Measurements from ENCODE around the gene CCDC73.
"Not testable (repeated sequence)": the region's sequence is repeated elsewhere in the genome, so short reads cannot be mapped to it uniquely, and the experiment has no call there.

Gene CCDC73

GRCh38 chr11:32705309-32706033 is 89.0 kb downstream of the CCDC73 start:
- no peak for DNase-seq (ENCODE audit: low read depth in 2 of 2)

GRCh38 chr11:32704775-32705174 is 89.7 kb downstream of the CCDC73 start:
- no peak for DNase-seq (ENCODE audit: low read depth in 2 of 2)

- no peak for DNase-seq (ENCODE audit: low read depth in 2 of 2)
These were observed 90.2 kb downstream of the CCDC73 start for GRCh38 chr11:32704261-32704660.

GRCh38 chr11:32701616-32702015 is 92.8 kb downstream of the CCDC73 start:
- no peak for DNase-seq (ENCODE audit: low read depth in 2 of 2)

- no peak for DNase-seq (ENCODE audit: low read depth in 2 of 2)
These were observed 95.9 kb downstream of the CCDC73 start for GRCh38 chr11:32698579-32698978.

GRCh38 chr11:32671051-32671450 is 123.4 kb downstream of the CCDC73 start:
- DNase-seq (ENCODE audit: low read depth in 2 of 2) = no peak

- no peak for DNase-seq (ENCODE audit: low read depth in 2 of 2)
These were observed 134.8 kb downstream of the CCDC73 start for GRCh38 chr11:32659672-32660071.

- DNase-seq (ENCODE audit: low read depth in 2 of 2) = no peak
These were observed 135.6 kb downstream of the CCDC73 start for GRCh38 chr11:32658639-32659406.

GRCh38 chr11:32643526-32643925 is 150.9 kb downstream of the CCDC73 start:
- DNase-seq (ENCODE audit: low read depth in 2 of 2) = no peak

- DNase-seq (ENCODE audit: low read depth in 2 of 2) = no peak
These were observed 153.1 kb downstream of the CCDC73 start for GRCh38 chr11:32641361-32641760.

GRCh38 chr11:32635819-32636218 is 158.6 kb downstream of the CCDC73 start:
- DNase-seq (ENCODE audit: low read depth in 2 of 2) = no peak

GRCh38 chr11:32630844-32631243 is 163.6 kb downstream of the CCDC73 start:
- DNase-seq (ENCODE audit: low read depth in 2 of 2) = no peak

GRCh38 chr11:32616903-32617302 is 177.6 kb downstream of the CCDC73 start:
- DNase-seq (ENCODE audit: low read depth in 2 of 2) = no peak

GRCh38 chr11:32615422-32615821 is 179.0 kb downstream of the CCDC73 start:
- DNase-seq (ENCODE audit: low read depth in 2 of 2) = no peak

GRCh38 chr11:32613500-32614151 is 180.8 kb downstream of the CCDC73 start:
- DNase-seq (ENCODE audit: low read depth in 2 of 2) = no peak

- DNase-seq (ENCODE audit: low read depth in 2 of 2) = no peak
These were observed 183.6 kb downstream of the CCDC73 start for GRCh38 chr11:32610797-32611352.

GRCh38 chr11:32608826-32609225 is 185.6 kb downstream of the CCDC73 start:
- not testable (repeated sequence) for DNase-seq (ENCODE audit: low read depth in 2 of 2)

GRCh38 chr11:32606220-32606619 is 188.2 kb downstream of the CCDC73 start:
- DNase-seq (ENCODE audit: low read depth in 2 of 2) = no peak

GRCh38 chr11:32602657-32603415 is 191.6 kb downstream of the CCDC73 start:
- DNase-seq (ENCODE audit: low read depth in 2 of 2) = no peak

GRCh38 chr11:32597921-32598320 is 196.5 kb downstream of the CCDC73 start:
- no peak for DNase-seq (ENCODE audit: low read depth in 2 of 2)

GRCh38 chr11:32596114-32596513 is 198.3 kb downstream of the CCDC73 start:
- DNase-seq (ENCODE audit: low read depth in 2 of 2) = peak; percentile 30 to 32

- DNase-seq (ENCODE audit: low read depth in 2 of 2) = no peak
These were observed 200.2 kb downstream of the CCDC73 start for GRCh38 chr11:32594272-32594671.
